A673 (cell line): ENCODE data around the gene TMEM132C. TPM values are rescaled to one million over a fixed set of nuclear protein-coding genes. Genes with fewer than 3 reads are reported as not detected.

Experiments used
- BruUV-seq: library from RNA; stranded (reverse); fragments of 400-500 nt; replicated peaks from 2 replicates; lab custom pipeline; 2021; lab: Mats Ljungman, UMichigan
- CTCF ChIA-PET: fragments of 300-600 bp; sonication (Branson Sonifier 250); formaldehyde crosslinking; loops from one replicate; lab custom pipeline; 2022; ENCODE audit warnings: antibody characterized with exemption; lab: Charles Lee
- POLR2A ChIA-PET: fragments of 300-600 bp; sonication (Branson Sonifier 250); formaldehyde crosslinking; loops from one replicate; lab custom pipeline; 2022; ENCODE audit warnings: antibody characterized with exemption; ENCODE audit not compliant: low non-redundant PET; lab: Charles Lee
- DNase-seq: peaks from one replicate; pipeline ENCODE4 v3.0.0-alpha.2; 2015; ENCODE audit warnings: low spot score
- H3K27ac ChIP-seq: fragments of 200-600 bp; sonication (generic); 2 replicates; pipeline ENCODE4 v1.5.1; 2016; ENCODE audit warnings: mixed run types, low read depth, mild to moderate bottlenecking, mixed read lengths, antibody characterized with exemption, low read length; ENCODE audit not compliant: poor library complexity, severe bottlenecking
- H3K27me3 ChIP-seq: fragments of 200-600 bp; sonication (generic); replicated peaks from 2 replicates; pipeline ENCODE4 v1.6.1; 2017; ENCODE audit warnings: mixed run types, low read depth, mild to moderate bottlenecking, mixed read lengths, antibody characterized with exemption, low read length; ENCODE audit not compliant: insufficient read depth, poor library complexity
- H3K36me3 ChIP-seq: fragments of 200-600 bp; sonication (generic); 2 replicates; pipeline ENCODE4 v1.6.1; 2016; ENCODE audit warnings: mixed run types, mild to moderate bottlenecking, mixed read lengths, antibody characterized with exemption, low read length; ENCODE audit not compliant: insufficient read depth, poor library complexity, severe bottlenecking
- H3K4me1 ChIP-seq: fragments of 200-600 bp; sonication (generic); 2 replicates; pipeline ENCODE4 v1.6.1; 2017; ENCODE audit warnings: mixed run types, mild to moderate bottlenecking, mixed read lengths, antibody characterized with exemption, low read length; ENCODE audit not compliant: insufficient read depth, poor library complexity, severe bottlenecking
- H3K4me3 ChIP-seq: fragments of 200-600 bp; sonication (generic); 2 replicates; pipeline ENCODE4 v1.5.1; 2016; ENCODE audit warnings: low read depth, mixed run types, mild to moderate bottlenecking, mixed read lengths, low read length; ENCODE audit not compliant: poor library complexity, severe bottlenecking
- H3K9me3 ChIP-seq: fragments of 200-600 bp; sonication (generic); 2 replicates; pipeline ENCODE4 v1.6.1; 2016; ENCODE audit warnings: mixed run types, low read depth, mild to moderate bottlenecking, mixed read lengths, antibody characterized with exemption, low read length; ENCODE audit not compliant: poor library complexity, severe bottlenecking
- CTCF ChIP-seq: fragments of 300-800, 200-600 bp; sonication (generic); conservative IDR thresholded peaks from 2 replicates; pipeline ENCODE4 v1.5.1; 2017; ENCODE audit warnings: low read depth, mild to moderate bottlenecking, antibody characterized with exemption, low read length, moderate library complexity, mixed read lengths
- EZH2 ChIP-seq: fragments of 200-600 bp; sonication (generic); IDR thresholded peaks from 2 replicates; pipeline ENCODE4 v1.6.1; 2017; ENCODE audit warnings: borderline replicate concordance, low read depth, mild to moderate bottlenecking, mixed read lengths, antibody characterized with exemption, low read length; ENCODE audit not compliant: poor library complexity, severe bottlenecking
- intact Hi-C: fragments of 100-400 bp; cut with micrococcal nuclease; formaldehyde crosslinking; loops from one replicate; pipeline ENCODE4 v1.10.0; 2022; ENCODE audit not compliant: unreplicated experiment
- total RNA-seq: library from RNA; stranded (reverse); gene quantifications from 2 replicates; pipeline ENCODE4 v1.2.3, GENCODE V29; 2021

TMEM132C gene
- total RNA-seq, 1 experiment from 2014 or later, result not detected

- ChIA-PET POLR2A (no interaction called here), CTCF (no interaction called here)
- DNase-seq, result no peak
Observed at GRCh38 chr12:128276471-128276870, 9.5 kb downstream of the TMEM132C start.

GRCh38 chr12:128286970-128287369 is 20.0 kb downstream of the TMEM132C start:
- H3K27ac ChIP-seq, result no peak overlapping the region
- H3K27me3 ChIP-seq, result peaks cover 12% of the 10 kb centered on the region
- intact Hi-C loops, result no loop called here
- POLR2A ChIA-PET, result no interaction called here
- DNase-seq, result no peak
- no peaks in the 10 kb centered on the region for H3K4me1 ChIP-seq
- H3K9me3 ChIP-seq, result no peaks in the 10 kb centered on the region
- no peak overlapping the region for H3K4me3 ChIP-seq
- no peaks in the 10 kb centered on the region for H3K36me3 ChIP-seq
- TF ChIP-seq EZH2, result no peak
- no peak for TF ChIP-seq CTCF
- CTCF ChIA-PET, result no interaction called here
- BruUV-seq, result no TSS peak

More at GRCh38 chr12:128276471-128276870, 9.5 kb downstream of the TMEM132C start:
- TF ChIP-seq EZH2, result no peak
- no peak for TF ChIP-seq CTCF
- H3K36me3 ChIP-seq, result no peaks in the 10 kb centered on the region
- H3K27ac ChIP-seq, result no peak overlapping the region
- H3K4me1 ChIP-seq, result no peaks in the 10 kb centered on the region
- H3K27me3 ChIP-seq, result no peaks in the 10 kb centered on the region
- intact Hi-C loops, result no loop called here
- peaks cover 3% of the 10 kb centered on the region for H3K9me3 ChIP-seq
- no TSS peak for BruUV-seq
- no peak overlapping the region for H3K4me3 ChIP-seq

- intact Hi-C loops, result no loop called here
- TF ChIP-seq EZH2, result no peak
- no peak for TF ChIP-seq CTCF
- no peak overlapping the region for H3K27ac ChIP-seq
- no TSS peak for BruUV-seq
- H3K4me3 ChIP-seq, result no peak overlapping the region
- ChIA-PET CTCF (no interaction called here), POLR2A (no interaction called here)
- DNase-seq, result no peak
- no peaks in the 10 kb centered on the region for H3K9me3 ChIP-seq
- H3K36me3 ChIP-seq, result no peaks in the 10 kb centered on the region
- H3K27me3 ChIP-seq, result peaks cover 26% of the 10 kb centered on the region
- no peaks in the 10 kb centered on the region for H3K4me1 ChIP-seq
Observed at GRCh38 chr12:128288357-128288756, 21.4 kb downstream of the TMEM132C start.
